DND-41 (cell line): ENCODE data around the gene RHPN2.
"Not testable (repeated sequence)": the region's sequence is repeated elsewhere in the genome, so short reads cannot be mapped to it uniquely, and the experiment has no call there.

ENCODE experiments used
- ATAC-seq: fragments of 200-7000 bp; cut with Tn5 transposase; 3 replicates; pipeline ENCODE4 v1.9.1; 2021; ENCODE audit warnings: low read depth; ENCODE audit not compliant: insufficient read depth
- DNase-seq: peaks from one replicate; pipeline ENCODE4 v3.0.0-alpha.2; 2020
- H2AFZ ChIP-seq: 2 replicates; pipeline ENCODE4 v1.6.0; 2012; ENCODE audit warnings: low read depth, low read length
- H3K27ac ChIP-seq: 2 replicates; pipeline ENCODE4 v1.5.1; 2012; ENCODE audit warnings: low read length, inconsistent platforms
- H3K27me3 ChIP-seq: fragments of 200-600 bp; sonication (generic); 2 replicates; pipeline ENCODE4 v1.6.0; 2012; ENCODE audit warnings: low read length, mild to moderate bottlenecking, inconsistent platforms; ENCODE audit not compliant: insufficient read depth, poor library complexity
- H3K36me3 ChIP-seq: 2 replicates; pipeline ENCODE4 v1.5.1; 2012; ENCODE audit warnings: low read length, inconsistent platforms; ENCODE audit not compliant: insufficient read depth
- H3K4me1 ChIP-seq: 2 replicates; pipeline ENCODE4 v1.5.1; 2012; ENCODE audit warnings: mild to moderate bottlenecking, low read length; ENCODE audit not compliant: insufficient read depth
- H3K4me2 ChIP-seq: 2 replicates; pipeline ENCODE4 v1.6.0; 2012; ENCODE audit warnings: mild to moderate bottlenecking, moderate library complexity, low read length, inconsistent platforms; ENCODE audit not compliant: insufficient read depth
- H3K4me3 ChIP-seq, 2 experiments: fragments of 200-600 bp in 1 of 2; shearing (Covaris generic) in 1 of 2; 2 replicates each; pipeline ENCODE4 v1.5.1; 2012 to 2016; ENCODE audit warnings: inconsistent platforms in 2 of 2, low read length in 2 of 2, mild to moderate bottlenecking in 2 of 2, low read depth in 1 of 2, moderate library complexity in 1 of 2
- H3K79me2 ChIP-seq: 2 replicates; pipeline ENCODE4 v1.6.0; 2012; ENCODE audit warnings: low read length, inconsistent platforms; ENCODE audit not compliant: insufficient read depth
- H3K9ac ChIP-seq: 2 replicates; pipeline ENCODE4 v1.6.0; 2012; ENCODE audit warnings: low read depth, mild to moderate bottlenecking, inconsistent platforms, low read length, moderate library complexity
- H3K9me3 ChIP-seq: 2 replicates; pipeline ENCODE4 v1.5.1; 2012; ENCODE audit warnings: low read length, moderate library complexity, mild to moderate bottlenecking, inconsistent platforms; ENCODE audit not compliant: insufficient read depth, severe bottlenecking
- H4K20me1 ChIP-seq: 2 replicates; pipeline ENCODE4 v1.6.0; 2012; ENCODE audit warnings: low read length; ENCODE audit not compliant: insufficient read depth
- EZH2 ChIP-seq: IDR thresholded peaks from 3 replicates; pipeline ENCODE4 v1.6.1; 2012; ENCODE audit warnings: borderline replicate concordance, low read depth, mild to moderate bottlenecking, moderate library complexity, low read length, inconsistent platforms; ENCODE audit not compliant: severe bottlenecking
- TF ChIP-seq, protein P1 (sequence below): IDR thresholded peaks from 2 replicates; pipeline ENCODE4 v1.5.1; 2012; ENCODE audit warnings: borderline replicate concordance, low read length, moderate library complexity, mild to moderate bottlenecking; ENCODE audit not compliant: poor library complexity, severe bottlenecking; ENCODE audit errors: extremely low read depth

The RHPN2 gene

DNA sequence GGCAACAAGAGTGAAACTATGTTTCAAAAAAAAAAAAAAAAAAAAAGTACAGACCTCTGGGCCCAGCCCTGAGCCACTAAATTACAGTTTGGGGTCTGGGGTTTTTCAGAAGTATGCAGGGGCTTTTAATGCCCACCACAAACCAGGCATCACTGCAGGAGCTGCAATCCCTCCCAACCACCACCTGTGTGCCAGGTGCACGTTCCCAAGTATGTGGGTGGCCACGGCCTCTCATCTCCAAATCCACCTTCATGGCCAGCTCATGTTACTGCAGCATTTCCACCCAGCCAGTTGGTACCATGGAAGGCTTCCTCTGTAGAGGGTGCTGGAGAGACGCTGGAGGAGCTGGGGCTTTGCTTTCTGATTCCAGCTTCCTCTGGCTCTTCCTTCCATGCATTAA is 119.4 kb downstream of the RHPN2 start:
- DNase-seq (peak; percentile 10), ATAC-seq (no peak)
- TF ChIP-seq EZH2: no peak
- TF ChIP-seq, protein P1, sequence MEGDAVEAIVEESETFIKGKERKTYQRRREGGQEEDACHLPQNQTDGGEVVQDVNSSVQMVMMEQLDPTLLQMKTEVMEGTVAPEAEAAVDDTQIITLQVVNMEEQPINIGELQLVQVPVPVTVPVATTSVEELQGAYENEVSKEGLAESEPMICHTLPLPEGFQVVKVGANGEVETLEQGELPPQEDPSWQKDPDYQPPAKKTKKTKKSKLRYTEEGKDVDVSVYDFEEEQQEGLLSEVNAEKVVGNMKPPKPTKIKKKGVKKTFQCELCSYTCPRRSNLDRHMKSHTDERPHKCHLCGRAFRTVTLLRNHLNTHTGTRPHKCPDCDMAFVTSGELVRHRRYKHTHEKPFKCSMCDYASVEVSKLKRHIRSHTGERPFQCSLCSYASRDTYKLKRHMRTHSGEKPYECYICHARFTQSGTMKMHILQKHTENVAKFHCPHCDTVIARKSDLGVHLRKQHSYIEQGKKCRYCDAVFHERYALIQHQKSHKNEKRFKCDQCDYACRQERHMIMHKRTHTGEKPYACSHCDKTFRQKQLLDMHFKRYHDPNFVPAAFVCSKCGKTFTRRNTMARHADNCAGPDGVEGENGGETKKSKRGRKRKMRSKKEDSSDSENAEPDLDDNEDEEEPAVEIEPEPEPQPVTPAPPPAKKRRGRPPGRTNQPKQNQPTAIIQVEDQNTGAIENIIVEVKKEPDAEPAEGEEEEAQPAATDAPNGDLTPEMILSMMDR: no peak
- no peak overlapping the region for H2AFZ ChIP-seq
- peaks cover 52% of the 10 kb centered on the region; the same call in 1 of the 2 replicates for H3K36me3 ChIP-seq
- H3K4me1 ChIP-seq: no peaks in the 10 kb centered on the region
- no peak overlapping the region for H3K9ac ChIP-seq
- no peaks in the 10 kb centered on the region for H3K79me2 ChIP-seq
- no peak overlapping the region for H3K4me2 ChIP-seq
- no peaks in the 10 kb centered on the region for H3K27me3 ChIP-seq
- no peaks in the 10 kb centered on the region for H4K20me1 ChIP-seq
- H3K27ac ChIP-seq: no peak overlapping the region
- H3K9me3 ChIP-seq: no peaks in the 10 kb centered on the region
- no peak overlapping the region for H3K4me3 ChIP-seq

DNA sequence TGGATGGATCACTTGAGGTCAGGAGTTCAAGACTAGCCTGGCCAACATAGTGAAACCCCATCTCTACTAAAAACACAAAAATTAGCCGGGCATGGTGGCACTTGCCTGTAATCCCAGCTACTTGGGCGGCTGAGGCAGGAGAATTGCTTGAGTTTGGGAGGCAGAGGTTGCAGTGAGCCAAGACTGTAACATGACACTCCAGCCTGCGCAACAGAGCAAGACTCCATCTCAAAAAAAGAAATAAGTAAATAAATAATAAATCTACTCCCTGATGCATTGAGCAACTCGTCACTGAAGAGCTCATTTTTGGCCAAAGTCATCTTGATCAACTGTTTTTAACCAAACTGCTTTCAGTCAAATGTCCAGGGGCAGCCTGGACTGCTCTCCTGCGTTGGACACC is 123.4 kb downstream of the RHPN2 start:
- not testable (repeated sequence) for DNase-seq, H3K27ac ChIP-seq
- peaks cover 48% of the 10 kb centered on the region for H3K36me3 ChIP-seq

DNA sequence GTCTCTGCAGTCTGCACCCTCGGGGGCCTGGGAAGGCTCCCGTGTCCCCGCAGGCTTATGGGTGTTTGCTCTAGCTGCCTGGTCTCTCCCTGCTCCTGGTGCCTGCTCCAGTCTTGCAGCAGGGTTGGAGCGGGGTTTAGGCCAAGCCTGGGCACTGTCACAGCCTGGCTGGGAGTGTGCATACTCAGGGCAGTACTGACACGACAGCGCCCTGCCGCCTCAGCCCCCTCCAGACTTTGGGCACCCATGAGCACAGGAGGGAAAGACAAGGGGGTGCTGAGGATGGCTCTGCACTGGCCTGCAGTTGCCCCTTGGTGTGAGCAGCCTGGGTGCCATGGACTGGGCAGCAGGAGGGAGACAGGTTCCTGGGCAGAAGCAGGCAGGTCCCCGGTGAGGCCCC is 128.6 kb downstream of the RHPN2 start:
- Histone ChIP-seq H3K9me3 (no peaks in the 10 kb centered on the region), H3K4me1 (no peaks in the 10 kb centered on the region), H3K27me3 (no peaks in the 10 kb centered on the region), H3K27ac (no peak overlapping the region), H3K79me2 (no peaks in the 10 kb centered on the region), H3K9ac (no peak overlapping the region), H2AFZ (no peak overlapping the region), H3K36me3 (peaks cover 37% of the 10 kb centered on the region), H3K4me2 (no peak overlapping the region), H4K20me1 (no peaks in the 10 kb centered on the region; the same call in 1 of the 2 replicates), H3K4me3 (no peak overlapping the region)
- ATAC-seq: no peak
- DNase-seq: no peak
- TF ChIP-seq, protein P1: no peak
- TF ChIP-seq EZH2: no peak

More for the DNA sequence above, 123.4 kb downstream of the RHPN2 start:
- not testable (repeated sequence) for H3K4me2 ChIP-seq, H3K4me1 ChIP-seq, H3K27me3 ChIP-seq, H2AFZ ChIP-seq, H3K79me2 ChIP-seq, H3K9me3 ChIP-seq, H3K4me3 ChIP-seq, H4K20me1 ChIP-seq, ATAC-seq, H3K9ac ChIP-seq

DNA sequence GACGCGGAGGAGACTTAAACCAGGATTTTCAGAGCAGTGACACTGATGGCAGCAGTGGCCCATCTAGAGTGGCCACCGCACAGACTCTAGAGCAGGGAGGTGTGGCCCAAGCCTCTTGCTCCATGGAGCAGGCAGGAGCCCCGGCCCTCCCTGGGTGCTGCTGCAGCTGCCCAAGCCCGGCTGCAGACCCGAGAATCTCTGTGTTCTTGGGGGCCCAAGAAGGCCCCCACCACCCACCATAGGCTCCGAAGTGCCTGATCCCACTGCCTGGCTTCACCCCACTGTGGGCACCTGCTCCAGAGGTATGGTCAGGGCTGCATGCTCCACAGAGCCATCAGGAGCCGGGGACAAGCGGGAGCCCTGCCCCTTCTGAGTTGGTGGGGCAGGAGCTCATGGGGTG is 129.1 kb downstream of the RHPN2 start:
- no peak for DNase-seq
- H3K36me3 ChIP-seq: peaks cover 41% of the 10 kb centered on the region

More for the DNA sequence above, 129.1 kb downstream of the RHPN2 start:
- no peak for ATAC-seq
- Histone ChIP-seq H3K4me3 (no peak overlapping the region), H2AFZ (no peak overlapping the region), H3K4me1 (no peaks in the 10 kb centered on the region), H3K27me3 (no peaks in the 10 kb centered on the region), H3K4me2 (no peak overlapping the region), H4K20me1 (no peaks in the 10 kb centered on the region; the same call in 1 of the 2 replicates), H3K9ac (no peak overlapping the region), H3K27ac (no peak overlapping the region), H3K79me2 (no peaks in the 10 kb centered on the region), H3K9me3 (no peaks in the 10 kb centered on the region)
- no peak for TF ChIP-seq EZH2
- TF ChIP-seq, protein P1: no peak
